Fibroblast of lung (primary cell): ENCODE measurements around the gene APEX2.

Experiments
- EZH2 ChIP-seq: IDR thresholded peaks from 2 replicates; pipeline ENCODE4 v1.5.1; 2012; ENCODE audit warnings: low read length, control low read depth, mild to moderate bottlenecking; ENCODE audit errors: missing control alignments
- TF ChIP-seq, protein P1 (sequence below), 2 donors: IDR thresholded peaks in 1 of 2; conservative IDR thresholded peaks in 1 of 2; 1 replicate in 1 of 2; 2 replicates in 1 of 2; pipeline ENCODE4 v1.5.1; 2011 to 2012; ENCODE audit warnings: low read length in 2 of 2, control low read depth in 1 of 2, inconsistent platforms in 1 of 2, low read depth in 1 of 2, mild to moderate bottlenecking in 1 of 2

DNA sequence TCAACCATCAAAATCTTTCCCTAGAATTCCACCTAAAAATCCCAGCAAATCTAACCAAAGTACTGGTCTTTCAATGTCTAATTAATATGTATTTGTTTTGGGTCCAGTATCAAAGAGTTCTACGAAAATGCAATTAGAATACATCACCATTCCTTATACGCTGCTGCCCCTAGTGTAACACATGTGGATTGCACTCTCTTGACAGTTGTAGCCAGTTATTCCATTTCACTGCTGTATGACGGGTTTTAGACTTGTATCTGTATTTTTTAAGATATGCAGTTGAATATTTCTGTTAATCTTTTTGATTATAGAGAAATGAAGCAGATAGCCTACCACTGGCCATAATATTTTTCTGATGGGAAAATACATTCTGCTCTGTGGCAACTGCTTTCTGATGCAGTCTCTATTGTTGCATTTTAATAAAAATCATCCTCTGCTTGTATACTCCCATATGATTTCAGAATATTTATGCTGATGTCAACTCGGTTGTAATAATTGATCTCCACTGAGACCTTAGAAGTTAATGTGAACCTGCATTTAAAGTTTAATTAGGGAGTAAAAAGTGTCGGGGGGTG is 57.6 kb downstream of the APEX2 start:
- TF ChIP-seq, protein P1, sequence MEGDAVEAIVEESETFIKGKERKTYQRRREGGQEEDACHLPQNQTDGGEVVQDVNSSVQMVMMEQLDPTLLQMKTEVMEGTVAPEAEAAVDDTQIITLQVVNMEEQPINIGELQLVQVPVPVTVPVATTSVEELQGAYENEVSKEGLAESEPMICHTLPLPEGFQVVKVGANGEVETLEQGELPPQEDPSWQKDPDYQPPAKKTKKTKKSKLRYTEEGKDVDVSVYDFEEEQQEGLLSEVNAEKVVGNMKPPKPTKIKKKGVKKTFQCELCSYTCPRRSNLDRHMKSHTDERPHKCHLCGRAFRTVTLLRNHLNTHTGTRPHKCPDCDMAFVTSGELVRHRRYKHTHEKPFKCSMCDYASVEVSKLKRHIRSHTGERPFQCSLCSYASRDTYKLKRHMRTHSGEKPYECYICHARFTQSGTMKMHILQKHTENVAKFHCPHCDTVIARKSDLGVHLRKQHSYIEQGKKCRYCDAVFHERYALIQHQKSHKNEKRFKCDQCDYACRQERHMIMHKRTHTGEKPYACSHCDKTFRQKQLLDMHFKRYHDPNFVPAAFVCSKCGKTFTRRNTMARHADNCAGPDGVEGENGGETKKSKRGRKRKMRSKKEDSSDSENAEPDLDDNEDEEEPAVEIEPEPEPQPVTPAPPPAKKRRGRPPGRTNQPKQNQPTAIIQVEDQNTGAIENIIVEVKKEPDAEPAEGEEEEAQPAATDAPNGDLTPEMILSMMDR (conservative IDR thresholded peaks at IDR 0.05 in 1 of 2, IDR thresholded peaks at IDR 0.05 in 1 of 2; ENCODE audit: low read depth in 1 of 2, low read length in 2 of 2): peak; percentile 69 to 81
- no peak for TF ChIP-seq EZH2
